Caco-2 (cell line): ENCODE data around the gene BRINP1. TPM values are rescaled to one million over a fixed set of nuclear protein-coding genes. Genes with fewer than 3 reads are reported as not detected.

Experiments used
- BruUV-seq: library from RNA; stranded (reverse); fragments of 400-500 nt; replicated peaks from 2 replicates; lab custom pipeline; 2021; lab: Mats Ljungman, UMichigan
- CTCF ChIA-PET: fragments of 300-600 bp; sonication (Branson Sonifier 250); formaldehyde crosslinking; loops from one replicate; lab custom pipeline; 2022; ENCODE audit warnings: antibody characterized with exemption; lab: Charles Lee
- POLR2A ChIA-PET: fragments of 300-600 bp; sonication (Branson Sonifier 250); formaldehyde crosslinking; loops from one replicate; lab custom pipeline; 2022; ENCODE audit warnings: antibody characterized with exemption; lab: Charles Lee
- DNase-seq, 2 experiments: peaks; one replicate each; pipeline versions ENCODE4 v3.0.0 to v3.0.0-alpha.2; 2020 to 2022
- H3K27me3 ChIP-seq: replicated peaks from 2 replicates; pipeline ENCODE4 v1.6.0; 2011; ENCODE audit warnings: low read length; ENCODE audit not compliant: control insufficient read depth, insufficient read depth
- H3K36me3 ChIP-seq: 2 replicates; pipeline ENCODE4 v1.5.1; 2011; ENCODE audit warnings: low read length; ENCODE audit not compliant: control insufficient read depth, insufficient read depth
- H3K4me1 ChIP-seq: fragments of 250-450 bp; sonication (Bioruptor Pico); 2 replicates; pipeline ENCODE4 v1.5.1; 2020; ENCODE audit warnings: mild to moderate bottlenecking
- H3K4me3 ChIP-seq: 2 replicates; pipeline ENCODE4 v1.5.1; 2011; ENCODE audit warnings: low read depth, mild to moderate bottlenecking, control low read depth, low read length
- H3K9me3 ChIP-seq: fragments of 250-450 bp; sonication (Bioruptor Pico); 2 replicates; pipeline ENCODE4 v1.5.1; 2020; ENCODE audit warnings: mild to moderate bottlenecking, moderate library complexity
- H3K27ac Mint-ChIP-seq: one replicate; pipeline ENCODE4 v1.8.0; 2022; ENCODE audit warnings: mixed read lengths; ENCODE audit not compliant: unreplicated experiment
- H3K27me3 Mint-ChIP-seq: one replicate; pipeline ENCODE4 v1.8.0; 2022; ENCODE audit warnings: mixed read lengths; ENCODE audit not compliant: insufficient read depth, unreplicated experiment
- H3K36me3 Mint-ChIP-seq: one replicate; pipeline ENCODE4 v1.8.0; 2022; ENCODE audit warnings: mild to moderate bottlenecking, mixed read lengths; ENCODE audit not compliant: insufficient read depth, unreplicated experiment
- H3K4me1 Mint-ChIP-seq: one replicate; pipeline ENCODE4 v1.8.0; 2022; ENCODE audit warnings: low read depth, mixed read lengths; ENCODE audit not compliant: unreplicated experiment
- H3K4me3 Mint-ChIP-seq: one replicate; pipeline ENCODE4 v1.8.0; 2022; ENCODE audit warnings: mild to moderate bottlenecking, moderate library complexity, mixed read lengths; ENCODE audit not compliant: unreplicated experiment
- H3K9me3 Mint-ChIP-seq: one replicate; pipeline ENCODE4 v1.8.0; 2022; ENCODE audit warnings: mixed read lengths; ENCODE audit not compliant: unreplicated experiment
- intact Hi-C: fragments of 100-400 bp; cut with micrococcal nuclease; formaldehyde crosslinking; loops from one replicate; pipeline ENCODE4 v1.10.0; 2022; ENCODE audit not compliant: unreplicated experiment
- total RNA-seq: library from RNA; stranded (reverse); gene quantifications from 2 replicates; pipeline ENCODE4 v1.2.3, GENCODE V29; 2022
- TF ChIP-seq, protein P1 (sequence below), 2 experiments: fragments of 200-600 bp in 1 of 2; IDR thresholded peaks; 1 replicate in 1 of 2; 2 replicates in 1 of 2; pipeline versions ENCODE4 v1.5.1 to v1.8.0; 2011 to 2022; ENCODE audit warnings: antibody characterized with exemption in 1 of 2, control low read depth in 1 of 2, inconsistent platforms in 1 of 2, low read depth in 1 of 2, low read length in 1 of 2, mild to moderate bottlenecking in 1 of 2, moderate library complexity in 1 of 2; ENCODE audit not compliant: insufficient read depth in 1 of 2, severe bottlenecking in 1 of 2, unreplicated experiment in 1 of 2

The BRINP1 gene
- total RNA-seq, 1 experiment from 2014 or later: not detected

DNA sequence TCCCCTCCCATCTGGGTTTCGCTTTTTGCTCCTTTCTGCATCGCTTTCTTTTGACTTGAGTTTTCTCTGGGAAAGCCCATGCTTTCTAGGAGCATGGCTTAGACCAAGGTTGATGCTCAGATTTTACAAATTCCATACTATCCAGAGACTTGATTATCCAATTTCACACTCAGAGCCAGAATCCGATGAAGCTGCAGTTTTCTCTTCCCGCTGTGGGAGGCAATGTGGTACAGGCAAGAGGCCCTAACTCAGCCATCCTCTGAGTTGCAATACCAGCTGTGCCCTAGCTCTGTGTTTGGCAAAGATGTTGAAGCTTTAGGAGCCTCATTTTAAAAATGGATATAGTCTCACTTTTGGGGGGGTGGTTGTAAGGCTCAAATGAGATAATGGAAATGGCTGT, 85.1 kb downstream of the BRINP1 start:
- TF ChIP-seq, protein P1, sequence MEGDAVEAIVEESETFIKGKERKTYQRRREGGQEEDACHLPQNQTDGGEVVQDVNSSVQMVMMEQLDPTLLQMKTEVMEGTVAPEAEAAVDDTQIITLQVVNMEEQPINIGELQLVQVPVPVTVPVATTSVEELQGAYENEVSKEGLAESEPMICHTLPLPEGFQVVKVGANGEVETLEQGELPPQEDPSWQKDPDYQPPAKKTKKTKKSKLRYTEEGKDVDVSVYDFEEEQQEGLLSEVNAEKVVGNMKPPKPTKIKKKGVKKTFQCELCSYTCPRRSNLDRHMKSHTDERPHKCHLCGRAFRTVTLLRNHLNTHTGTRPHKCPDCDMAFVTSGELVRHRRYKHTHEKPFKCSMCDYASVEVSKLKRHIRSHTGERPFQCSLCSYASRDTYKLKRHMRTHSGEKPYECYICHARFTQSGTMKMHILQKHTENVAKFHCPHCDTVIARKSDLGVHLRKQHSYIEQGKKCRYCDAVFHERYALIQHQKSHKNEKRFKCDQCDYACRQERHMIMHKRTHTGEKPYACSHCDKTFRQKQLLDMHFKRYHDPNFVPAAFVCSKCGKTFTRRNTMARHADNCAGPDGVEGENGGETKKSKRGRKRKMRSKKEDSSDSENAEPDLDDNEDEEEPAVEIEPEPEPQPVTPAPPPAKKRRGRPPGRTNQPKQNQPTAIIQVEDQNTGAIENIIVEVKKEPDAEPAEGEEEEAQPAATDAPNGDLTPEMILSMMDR (IDR thresholded peaks at IDR 0.05; ENCODE audit: insufficient read depth in 1 of 2, low read depth in 1 of 2, low read length in 1 of 2, severe bottlenecking in 1 of 2, unreplicated experiment in 1 of 2): peak in 1 of 2 experiments; percentile 15
- intact Hi-C loops: no loop called here
- H3K9me3 Mint-ChIP-seq: no peaks in the 10 kb centered on the region
- Histone ChIP-seq H3K27me3 (no peaks in the 10 kb centered on the region), H3K9me3 (no peaks in the 10 kb centered on the region), H3K4me3 (no peak overlapping the region), H3K36me3 (no peaks in the 10 kb centered on the region), H3K4me1 (no peaks in the 10 kb centered on the region)
- BruUV-seq: no TSS peak
- no peaks in the 10 kb centered on the region for H3K4me1 Mint-ChIP-seq
- peaks cover 15% of the 10 kb centered on the region for H3K27me3 Mint-ChIP-seq
- no peak overlapping the region for H3K4me3 Mint-ChIP-seq
- no peak for DNase-seq
- ChIA-PET POLR2A (no interaction called here), CTCF (interaction anchor here (1.1 kb wide), 1 partner anchor 81 kb away, joined by 7 read pairs; no protein-coding TSS in a partner anchor)
- no peak overlapping the region for H3K27ac Mint-ChIP-seq
- H3K36me3 Mint-ChIP-seq: no peaks in the 10 kb centered on the region

DNA sequence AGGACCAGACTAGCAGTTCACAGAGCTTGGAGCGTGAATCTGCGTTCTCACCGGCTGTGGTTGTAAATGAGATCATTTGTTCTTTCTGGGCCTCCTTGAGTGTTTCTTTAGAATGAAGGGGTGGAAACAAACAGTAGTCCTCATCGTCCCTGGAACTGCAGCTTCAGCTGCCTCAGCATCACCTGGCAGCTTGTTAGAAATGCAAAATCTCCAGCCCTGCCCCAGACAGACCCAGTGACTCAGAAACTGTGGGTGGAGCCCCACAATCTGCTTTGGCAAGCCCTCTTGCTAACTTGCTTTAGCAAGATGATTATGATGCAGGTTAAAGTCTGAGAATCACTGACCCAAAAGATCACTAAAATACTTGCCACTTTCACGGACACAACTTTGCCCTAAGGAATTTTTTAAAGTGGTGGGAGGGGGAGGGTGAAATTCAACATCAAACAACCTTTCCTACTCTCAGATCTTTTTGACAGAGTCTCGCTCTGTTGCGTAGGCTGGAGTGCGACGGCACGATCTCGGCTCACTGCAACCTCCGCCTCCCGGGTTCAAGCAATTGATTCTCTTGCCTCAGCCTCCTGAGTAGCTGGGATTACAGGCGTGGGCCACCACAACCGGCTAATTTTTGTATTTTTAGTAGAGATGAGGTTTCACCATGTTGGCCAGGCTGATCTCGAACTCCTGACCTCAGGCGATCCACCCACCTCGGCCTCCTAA, 86.0 kb downstream of the BRINP1 start:
- H3K9me3 Mint-ChIP-seq: no peaks in the 10 kb centered on the region
- H3K4me1 Mint-ChIP-seq: no peaks in the 10 kb centered on the region
- no peak overlapping the region for H3K27ac Mint-ChIP-seq
- Histone ChIP-seq H3K36me3 (no peaks in the 10 kb centered on the region), H3K9me3 (no peaks in the 10 kb centered on the region), H3K4me1 (no peaks in the 10 kb centered on the region), H3K4me3 (no peak overlapping the region), H3K27me3 (no peaks in the 10 kb centered on the region)
- POLR2A ChIA-PET: no interaction called here
- intact Hi-C loops: no loop called here
- BruUV-seq: no TSS peak
- peaks cover 15% of the 10 kb centered on the region for H3K27me3 Mint-ChIP-seq
- no peak for DNase-seq
- H3K36me3 Mint-ChIP-seq: no peaks in the 10 kb centered on the region
- CTCF ChIA-PET: no interaction called here
- TF ChIP-seq, protein P1 (IDR thresholded peaks at IDR 0.05; ENCODE audit: insufficient read depth in 1 of 2, low read depth in 1 of 2, low read length in 1 of 2, severe bottlenecking in 1 of 2, unreplicated experiment in 1 of 2): no peak
- H3K4me3 Mint-ChIP-seq: no peak overlapping the region

DNA sequence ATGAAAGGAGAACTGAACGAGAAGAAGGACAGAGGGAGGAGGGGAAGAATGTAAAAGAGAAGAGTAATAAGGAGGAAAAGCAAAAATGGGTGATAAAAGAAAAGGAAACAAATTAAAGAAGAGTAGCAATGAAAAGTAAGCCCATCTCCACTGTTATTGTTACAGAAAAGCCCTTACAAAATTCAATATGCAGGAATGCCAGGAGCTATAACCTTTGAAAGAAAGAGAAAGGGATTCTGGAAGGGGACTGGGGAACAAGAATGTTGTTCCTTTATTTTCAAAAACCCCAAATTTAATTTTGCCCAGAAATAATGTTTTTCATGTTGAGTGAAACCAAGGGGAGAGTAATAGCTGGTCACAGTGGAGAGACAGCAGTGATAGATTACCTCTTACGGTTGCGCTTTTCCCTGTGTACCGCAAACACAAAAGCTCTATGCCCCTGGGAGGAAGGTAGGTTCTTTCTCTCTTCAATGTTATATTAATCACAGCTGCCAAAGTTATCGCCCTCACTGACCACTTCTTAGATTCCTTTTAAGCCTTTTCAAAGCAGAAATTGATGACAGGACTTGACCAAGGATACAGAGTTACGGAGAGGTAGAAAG, 86.7 kb downstream of the BRINP1 start:
- H3K9me3 Mint-ChIP-seq: no peaks in the 10 kb centered on the region
- no peaks in the 10 kb centered on the region for H3K4me1 Mint-ChIP-seq
- BruUV-seq: no TSS peak
- Histone ChIP-seq H3K9me3 (no peaks in the 10 kb centered on the region), H3K36me3 (no peaks in the 10 kb centered on the region), H3K4me3 (no peak overlapping the region), H3K27me3 (no peaks in the 10 kb centered on the region), H3K4me1 (no peaks in the 10 kb centered on the region)
- intact Hi-C loops: no loop called here
- TF ChIP-seq, protein P1 (IDR thresholded peaks at IDR 0.05; ENCODE audit: insufficient read depth in 1 of 2, low read depth in 1 of 2, low read length in 1 of 2, severe bottlenecking in 1 of 2, unreplicated experiment in 1 of 2): no peak
- H3K27ac Mint-ChIP-seq: no peak overlapping the region
- no peaks in the 10 kb centered on the region for H3K36me3 Mint-ChIP-seq
- ChIA-PET CTCF (no interaction called here), POLR2A (no interaction called here)
- H3K27me3 Mint-ChIP-seq: peaks cover 15% of the 10 kb centered on the region
- H3K4me3 Mint-ChIP-seq: no peak overlapping the region
- DNase-seq: no peak
